Measurements from ENCODE around the gene PRKCH. TPM values are rescaled to one million over a fixed set of nuclear protein-coding genes. Genes with fewer than 3 reads are reported as not detected.

Gene PRKCH
- total RNA-seq, 3 donors from 2014 or later: 27.0 to 41.3 (median 34.0) TPM

GRCh38 chr14:61296151-61296550, 25.2 kb upstream of the PRKCH start:
- Histone ChIP-seq H3K4me1 (no peaks in the 10 kb centered on the region), H3K27ac (no peak overlapping the region), H3K36me3 (no peaks in the 10 kb centered on the region), H3K27me3 (no peaks in the 10 kb centered on the region), H3K4me3 (no peak overlapping the region), H3K9me3 (no peaks in the 10 kb centered on the region)
- intact Hi-C loops (cut with DNase I; ENCODE audit: low total_unique reads): no loop called here
- no peak for TF ChIP-seq POLR2A (IDR thresholded peaks at IDR 0.05)
- DNase-seq (ENCODE audit: low spot score in 2 of 2): no peak

GRCh38 chr14:61296719-61297502, 24.5 kb upstream of the PRKCH start:
- no peak for DNase-seq (ENCODE audit: low spot score in 2 of 2)
- no peaks in the 10 kb centered on the region for H3K36me3 ChIP-seq
- no peak overlapping the region for H3K27ac ChIP-seq
- no peak overlapping the region for H3K4me3 ChIP-seq
- no peaks in the 10 kb centered on the region for H3K4me1 ChIP-seq
- intact Hi-C loops (cut with DNase I; ENCODE audit: low total_unique reads): no loop called here
- H3K27me3 ChIP-seq: no peaks in the 10 kb centered on the region
- TF ChIP-seq CTCF (IDR thresholded peaks at IDR 0.05) (peak in 2 of 3 donors; percentile 47 to 60), POLR2A (IDR thresholded peaks at IDR 0.05) (no peak)
- no peaks in the 10 kb centered on the region for H3K9me3 ChIP-seq

GRCh38 chr14:61297581-61297980, 23.8 kb upstream of the PRKCH start:
- intact Hi-C loops (cut with DNase I; ENCODE audit: low total_unique reads): no loop called here
- Histone ChIP-seq H3K27me3 (no peaks in the 10 kb centered on the region), H3K27ac (no peak overlapping the region), H3K9me3 (no peaks in the 10 kb centered on the region), H3K4me1 (no peaks in the 10 kb centered on the region), H3K4me3 (no peak overlapping the region), H3K36me3 (no peaks in the 10 kb centered on the region)
- no peak for DNase-seq (ENCODE audit: low spot score in 2 of 2)
- no peak for TF ChIP-seq CTCF (IDR thresholded peaks at IDR 0.05)

- DNase-seq (ENCODE audit: low spot score in 2 of 2): no peak
- no peak overlapping the region for H3K27ac ChIP-seq
- H3K36me3 ChIP-seq: no peaks in the 10 kb centered on the region
- no peaks in the 10 kb centered on the region for H3K9me3 ChIP-seq
- intact Hi-C loops (cut with DNase I; ENCODE audit: low total_unique reads): no loop called here
- TF ChIP-seq CTCF (IDR thresholded peaks at IDR 0.05): no peak
- no peak for TF ChIP-seq POLR2AphosphoS5 (IDR thresholded peaks at IDR 0.05)
- TF ChIP-seq POLR2A (IDR thresholded peaks at IDR 0.05): no peak
- no peaks in the 10 kb centered on the region for H3K4me1 ChIP-seq
- H3K27me3 ChIP-seq: no peaks in the 10 kb centered on the region
- H3K4me3 ChIP-seq: no peak overlapping the region
Measured at GRCh38 chr14:61298824-61299223, 22.6 kb upstream of the PRKCH start.

GRCh38 chr14:61300209-61300608, 21.2 kb upstream of the PRKCH start:
- no peaks in the 10 kb centered on the region for H3K9me3 ChIP-seq
- H3K27me3 ChIP-seq: no peaks in the 10 kb centered on the region
- H3K36me3 ChIP-seq: no peaks in the 10 kb centered on the region
- no peak overlapping the region for H3K27ac ChIP-seq
- TF ChIP-seq CTCF (IDR thresholded peaks at IDR 0.05) (no peak), POLR2AphosphoS5 (IDR thresholded peaks at IDR 0.05) (no peak), POLR2A (IDR thresholded peaks at IDR 0.05) (no peak)
- no peak overlapping the region for H3K4me3 ChIP-seq
- H3K4me1 ChIP-seq: no peaks in the 10 kb centered on the region
- intact Hi-C loops (cut with DNase I; ENCODE audit: low total_unique reads): no loop called here
- no peak for DNase-seq (ENCODE audit: low spot score in 2 of 2)

Data from breast epithelium (tissue), 4 donors.